IPS DF 6.9 (cell line): ENCODE measurements around the gene ZNF814.
"Not testable (repeated sequence)": the region's sequence is repeated elsewhere in the genome, so short reads cannot be mapped to it uniquely, and the experiment has no call there.

Experiments
- DNase-seq: peaks from one replicate; pipeline ENCODE4 v3.0.0-alpha.2; 2013; ENCODE audit warnings: low read depth, low spot score
- H3K27ac ChIP-seq: one replicate; pipeline ENCODE4 v1.5.1; 2013; ENCODE audit warnings: low read length, control low read depth
- H3K27me3 ChIP-seq: 2 replicates; pipeline ENCODE4 v1.6.1; 2013; ENCODE audit warnings: mild to moderate bottlenecking, low read length; ENCODE audit not compliant: control insufficient read depth, insufficient read depth
- H3K36me3 ChIP-seq: 2 replicates; pipeline ENCODE4 v1.6.1; 2013; ENCODE audit warnings: low read length; ENCODE audit not compliant: control insufficient read depth, insufficient read depth
- H3K4me1 ChIP-seq: 2 replicates; pipeline ENCODE4 v1.6.1; 2013; ENCODE audit warnings: low read length; ENCODE audit not compliant: control insufficient read depth, insufficient read depth
- H3K4me3 ChIP-seq: 2 replicates; pipeline ENCODE4 v1.5.1; 2013; ENCODE audit warnings: mild to moderate bottlenecking, low read length
- H3K9me3 ChIP-seq: 2 replicates; pipeline ENCODE4 v1.6.1; 2013; ENCODE audit warnings: low read length, inconsistent platforms; ENCODE audit not compliant: control insufficient read depth, insufficient read depth
- WGBS: extraction: QIAGEN DNeasy Blood & Tissue Kit; methylation state at CpG from one replicate; pipeline ENCODE4 v1.1.7; 2013; ENCODE audit warnings: mixed read lengths, missing lambda C conversion rate; ENCODE audit not compliant: insufficient read length, insufficient coverage; 5-methylcytosine and 5-hydroxymethylcytosine counted together

Gene ZNF814

GRCh38 chr19:57862351-57862750 lies 26.5 kb downstream of the ZNF814 start:
- peaks cover 10% of the 10 kb centered on the region; the same call in 1 of the 2 replicates for H3K36me3 ChIP-seq
- H3K4me1 ChIP-seq, H3K9me3 ChIP-seq, DNase-seq, H3K27ac ChIP-seq, H3K4me3 ChIP-seq, H3K27me3 ChIP-seq: not testable (repeated sequence)
- WGBS = no CpG with 5 or more reads among the region's 3 CpGs

GRCh38 chr19:57854117-57854516 lies 34.7 kb downstream of the ZNF814 start:
- H3K4me1 ChIP-seq, H3K36me3 ChIP-seq, DNase-seq, H3K27me3 ChIP-seq, H3K9me3 ChIP-seq, H3K4me3 ChIP-seq, H3K27ac ChIP-seq: not testable (repeated sequence)
- no CpG with 5 or more reads among the region's 2 CpGs for WGBS

GRCh38 chr19:57851812-57852603 lies 36.8 kb downstream of the ZNF814 start:
- DNase-seq, H3K36me3 ChIP-seq, H3K9me3 ChIP-seq, H3K27ac ChIP-seq, H3K4me3 ChIP-seq, H3K4me1 ChIP-seq, H3K27me3 ChIP-seq: not testable (repeated sequence)
- no CpG with 5 or more reads among the region's 6 CpGs for whole genome bisulfite sequencing

GRCh38 chr19:57850553-57851017 lies 38.3 kb downstream of the ZNF814 start:
- H3K4me3 ChIP-seq = peak overlapping the region; percentile 53; the same call in 1 of the 2 replicates
- no peaks in the 10 kb centered on the region for H3K27me3 ChIP-seq
- DNase-seq = no peak
- no peaks in the 10 kb centered on the region for H3K9me3 ChIP-seq
- H3K4me1 ChIP-seq = no peaks in the 10 kb centered on the region
- no peak overlapping the region for H3K27ac ChIP-seq
- no peaks in the 10 kb centered on the region for H3K36me3 ChIP-seq
- WGBS = no CpG with 5 or more reads among the region's 11 CpGs

- not testable (repeated sequence) for H3K9me3 ChIP-seq, H3K4me1 ChIP-seq, H3K27me3 ChIP-seq, H3K36me3 ChIP-seq, H3K27ac ChIP-seq
- WGBS = no CpG with 5 or more reads among the region's 42 CpGs
- peak within 1 kb of the TSS; percentile 53; the same call in 1 of the 2 replicates for H3K4me3 ChIP-seq
- peak; percentile 48 for DNase-seq
Measured at GRCh38 chr19:57849666-57850473, 39.0 kb downstream of the ZNF814 start, which contains the start of gene ZNF587. Gene ZNF587 (plus strand): TSS chr19:57849859. CDS start chr19:57850039, 180 bp downstream.

GRCh38 chr19:57849162-57849665 lies 39.6 kb downstream of the ZNF814 start:
- H3K4me3 ChIP-seq, H3K36me3 ChIP-seq, H3K4me1 ChIP-seq, H3K9me3 ChIP-seq, DNase-seq, H3K27me3 ChIP-seq, H3K27ac ChIP-seq: not testable (repeated sequence)
- WGBS = no CpG with 5 or more reads among the region's 2 CpGs

GRCh38 chr19:57847164-57847563 lies 41.7 kb downstream of the ZNF814 start:
- not testable (repeated sequence) for H3K9me3 ChIP-seq, H3K4me1 ChIP-seq, H3K27ac ChIP-seq, DNase-seq, H3K27me3 ChIP-seq, H3K4me3 ChIP-seq, H3K36me3 ChIP-seq
- no CpG with 5 or more reads among the region's 3 CpGs for WGBS

- no peaks in the 10 kb centered on the region for H3K4me1 ChIP-seq
- H3K27me3 ChIP-seq = no peaks in the 10 kb centered on the region
- H3K27ac ChIP-seq = no peak overlapping the region
- peaks cover 12% of the 10 kb centered on the region; the same call in 1 of the 2 replicates for H3K36me3 ChIP-seq
- WGBS = no CpG with 5 or more reads among the region's 6 CpGs
- H3K9me3 ChIP-seq = no peaks in the 10 kb centered on the region
- no peak for DNase-seq
- no peak overlapping the region for H3K4me3 ChIP-seq
Measured at GRCh38 chr19:57841122-57841763, 47.6 kb downstream of the ZNF814 start.

- not testable (repeated sequence) for H3K27me3 ChIP-seq, H3K4me3 ChIP-seq, H3K9me3 ChIP-seq, H3K27ac ChIP-seq, DNase-seq, H3K36me3 ChIP-seq, H3K4me1 ChIP-seq
- WGBS = no CpG with 5 or more reads among the region's 5 CpGs
Measured at GRCh38 chr19:57838622-57839191, 50.1 kb downstream of the ZNF814 start.

GRCh38 chr19:57836991-57837390 lies 51.8 kb downstream of the ZNF814 start:
- H3K36me3 ChIP-seq, H3K27me3 ChIP-seq, DNase-seq, H3K27ac ChIP-seq, H3K4me1 ChIP-seq, H3K4me3 ChIP-seq, H3K9me3 ChIP-seq: not testable (repeated sequence)
- WGBS = no CpG with 5 or more reads among the region's 5 CpGs
